Right ventricle myocardium inferior (tissue), 1 donor: ENCODE data around the gene BIVM. TPM values are rescaled to one million over a fixed set of nuclear protein-coding genes. Genes with fewer than 3 reads are reported as not detected.
"Not testable (repeated sequence)": the region's sequence is repeated elsewhere in the genome, so short reads cannot be mapped to it uniquely, and the experiment has no call there.

Experiments
- ATAC-seq: fragments of 200-7000 bp; cut with Tn5 transposase; one replicate; pipeline ENCODE4 v1.9.1; 2020; ENCODE audit warnings: mild to moderate bottlenecking, moderate library complexity
- DNase-seq: peaks from one replicate; pipeline ENCODE4 v3.0.0; 2021; ENCODE audit errors: missing footprints
- intact Hi-C: fragments of 100-400 bp; cut with DNase I; formaldehyde crosslinking; loops from one replicate; pipeline ENCODE4 v1.11.0; 2022
- total RNA-seq: library from RNA; stranded (reverse); fragmentation: NEBNext Ultra II Directional; extraction: Animal tissue kit (Norgen Biotek cat#: 25700); gene quantifications from one replicate; pipeline ENCODE4 v1.2.1, GENCODE V29; 2021
- donor health status: DM: no; HTN: yes; CAD: no; lungs with severe emphysema.

The BIVM gene
- total RNA-seq, 1 donor from 2014 or later, result 32.4 TPM

- ATAC-seq (no peak), DNase-seq (no peak)
- intact Hi-C loops, result no loop called here
Observed at GRCh38 chr13:102779436-102780159, 19.3 kb upstream of the BIVM start.

- intact Hi-C loops, DNase-seq, ATAC-seq: not testable (repeated sequence)
Observed at GRCh38 chr13:102780656-102781055, 18.3 kb upstream of the BIVM start.

GRCh38 chr13:102781591-102781990 lies 17.3 kb upstream of the BIVM start:
- ATAC-seq (no peak), DNase-seq (no peak)
- intact Hi-C loops, result no loop called here

- intact Hi-C loops, result no loop called here
- ATAC-seq, result peak; percentile 92
- no peak for DNase-seq
Observed at GRCh38 chr13:102784483-102784882, 14.4 kb upstream of the BIVM start.

- DNase-seq, result no peak
- no peak for ATAC-seq
- intact Hi-C loops, result no loop called here
Observed at GRCh38 chr13:102788683-102789082, 10.2 kb upstream of the BIVM start.

- DNase-seq (no peak), ATAC-seq (no peak)
- intact Hi-C loops, result no loop called here
Observed at GRCh38 chr13:102792396-102792795, 6.5 kb upstream of the BIVM start.

- intact Hi-C loops, result no loop called here
- no peak for DNase-seq
- no peak for ATAC-seq
Observed at GRCh38 chr13:102793611-102794355, 5.1 kb upstream of the BIVM start.

GRCh38 chr13:102799426-102800144 lies 666 bp downstream of the BIVM start:
- intact Hi-C loops, result loop anchor here (1.0 to 5.0 kb wide), 3 partner anchors 26 to 202 kb away; partner anchors contain the start of genes ERCC5, TEX30 and TPP2
- ATAC-seq, result peak; percentile 47
- DNase-seq, result no peak

GRCh38 chr13:102800145-102801041 lies 1.5 kb downstream of the BIVM start:
- ATAC-seq (peak; percentile 91), DNase-seq (peak; percentile 89)
- intact Hi-C loops, result loop anchor here (1.0 to 5.0 kb wide), 2 partner anchors 46 to 203 kb away; partner anchors contain the start of genes ERCC5 and TPP2

- ATAC-seq (no peak), DNase-seq (no peak)
- intact Hi-C loops, result no loop called here
Observed at GRCh38 chr13:102805680-102806079, 6.8 kb downstream of the BIVM start.

- ATAC-seq (no peak), DNase-seq (no peak)
- intact Hi-C loops, result no loop called here
Observed at GRCh38 chr13:102807699-102808098, 8.8 kb downstream of the BIVM start.

GRCh38 chr13:102812611-102813287 lies 13.8 kb downstream of the BIVM start:
- no peak for ATAC-seq
- intact Hi-C loops, result no loop called here

GRCh38 chr13:102814025-102814607 lies 15.2 kb downstream of the BIVM start:
- intact Hi-C loops, result no loop called here
- ATAC-seq (no peak), DNase-seq (no peak)

More at GRCh38 chr13:102812611-102813287, 13.8 kb downstream of the BIVM start:
- DNase-seq, result no peak

- intact Hi-C loops, result no loop called here
- DNase-seq (no peak), ATAC-seq (no peak)
Observed at GRCh38 chr13:102814793-102815192, 15.9 kb downstream of the BIVM start.

GRCh38 chr13:102815788-102816187 lies 16.9 kb downstream of the BIVM start:
- no peak for ATAC-seq
- DNase-seq, result no peak
- intact Hi-C loops, result no loop called here

- intact Hi-C loops, result no loop called here
- DNase-seq, result no peak
- no peak for ATAC-seq
Observed at GRCh38 chr13:102816708-102817107, 17.8 kb downstream of the BIVM start.

- ATAC-seq (no peak), DNase-seq (no peak)
- intact Hi-C loops, result no loop called here
Observed at GRCh38 chr13:102817241-102817640, 18.3 kb downstream of the BIVM start.

GRCh38 chr13:102817907-102818306 lies 19.0 kb downstream of the BIVM start:
- DNase-seq (no peak), ATAC-seq (no peak)
- intact Hi-C loops, result no loop called here
